Stimulated activated CD4-positive, alpha-beta T cell treated with anti-CD3 and anti-CD28 coated beads, Interleukin-1b, Interleukin-23, amount 100 ng/mL, for 24 hours (primary cell): Measurements from ENCODE around the gene FCHSD2.
"Not testable (repeated sequence)": the region's sequence is repeated elsewhere in the genome, so short reads cannot be mapped to it uniquely, and the experiment has no call there.

ENCODE experiments used
- DNase-seq, 4 experiments: peaks; one replicate each; pipeline ENCODE4 v3.0.0-alpha.2; 2020; ENCODE audit warnings: low read depth in 4 of 4, low spot score in 1 of 4

Gene FCHSD2

GRCh38 chr11:72807021-72807693, 335.0 kb downstream of the FCHSD2 start:
- no peak for DNase-seq

DNA sequence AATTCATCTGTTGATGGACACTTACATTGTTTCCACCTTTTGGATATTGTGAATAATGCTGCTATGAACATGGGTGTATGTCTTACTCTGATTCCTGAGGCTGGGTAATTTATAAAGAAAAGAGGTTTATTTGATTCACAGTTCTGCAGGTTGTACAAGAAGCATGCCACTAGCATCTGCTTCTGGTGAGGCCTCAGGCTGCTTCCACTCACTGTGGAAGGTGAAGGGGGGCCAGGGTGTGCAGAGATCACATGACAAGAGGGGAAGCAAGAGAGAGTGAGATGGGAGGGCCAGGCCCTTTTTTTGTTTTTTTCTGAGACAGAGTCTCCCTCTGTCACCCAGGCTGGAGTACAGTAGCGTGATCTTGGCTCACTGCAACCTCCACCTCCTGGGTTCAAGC, 335.7 kb downstream of the FCHSD2 start:
- not testable (repeated sequence) for DNase-seq

DNA sequence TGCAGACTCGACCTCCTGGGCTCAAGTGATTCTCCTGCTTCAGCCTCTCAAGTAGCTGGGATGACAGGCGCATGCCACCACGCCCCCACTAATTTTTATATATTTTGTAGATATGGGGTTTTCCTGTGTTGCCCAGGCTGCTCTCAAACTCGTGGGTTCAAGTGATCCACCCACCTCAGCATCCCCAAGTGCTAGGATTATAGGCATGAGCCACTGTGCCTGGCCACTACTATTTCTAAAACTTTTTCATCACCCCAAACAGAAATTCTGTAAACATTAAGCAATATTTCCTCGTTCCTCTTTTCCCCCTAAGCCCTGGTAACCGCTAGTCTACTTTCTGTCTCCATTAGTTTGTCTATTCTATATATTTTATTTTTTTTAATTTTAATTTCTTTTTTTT, 336.9 kb downstream of the FCHSD2 start:
- no peak for DNase-seq

DNA sequence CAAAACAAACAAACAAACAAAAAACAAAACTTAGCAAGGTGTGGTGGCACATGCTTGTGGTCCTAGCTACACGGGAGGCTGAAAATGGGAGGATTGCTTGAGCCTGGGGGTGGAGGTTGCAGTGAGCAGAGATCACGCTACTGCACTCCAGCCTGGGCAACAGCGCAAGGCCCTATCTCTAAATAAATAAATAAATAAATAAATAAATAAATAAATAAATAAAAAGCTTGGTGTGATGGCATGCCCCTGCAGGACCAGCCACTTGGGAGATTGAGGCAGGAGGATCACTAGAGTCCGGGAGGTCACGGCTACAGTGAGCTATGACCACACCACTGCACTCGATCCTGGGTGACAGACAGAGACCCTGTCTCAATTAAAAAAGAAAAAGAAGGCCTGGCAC, 339.3 kb downstream of the FCHSD2 start:
- no peak for DNase-seq

DNA sequence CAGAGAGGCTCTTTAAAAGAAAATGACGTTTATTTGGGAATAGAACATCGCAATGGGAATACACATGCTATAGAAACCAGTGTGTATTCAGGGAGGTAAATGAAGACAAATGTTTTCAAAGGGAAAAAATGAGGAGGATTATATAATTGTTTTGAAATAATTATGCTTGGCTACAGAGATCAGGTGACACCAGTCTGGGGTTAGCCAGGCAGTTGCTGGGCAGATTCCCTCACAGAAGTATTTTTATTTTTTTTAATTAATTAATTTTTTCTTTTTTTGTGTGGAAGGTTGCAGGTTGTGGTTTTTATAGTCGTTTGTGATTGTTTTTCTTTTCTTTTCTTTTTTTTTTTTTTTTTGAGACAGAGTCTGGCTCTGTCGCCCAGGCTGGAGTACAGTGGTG, 342.7 kb downstream of the FCHSD2 start:
- no peak for DNase-seq

DNA sequence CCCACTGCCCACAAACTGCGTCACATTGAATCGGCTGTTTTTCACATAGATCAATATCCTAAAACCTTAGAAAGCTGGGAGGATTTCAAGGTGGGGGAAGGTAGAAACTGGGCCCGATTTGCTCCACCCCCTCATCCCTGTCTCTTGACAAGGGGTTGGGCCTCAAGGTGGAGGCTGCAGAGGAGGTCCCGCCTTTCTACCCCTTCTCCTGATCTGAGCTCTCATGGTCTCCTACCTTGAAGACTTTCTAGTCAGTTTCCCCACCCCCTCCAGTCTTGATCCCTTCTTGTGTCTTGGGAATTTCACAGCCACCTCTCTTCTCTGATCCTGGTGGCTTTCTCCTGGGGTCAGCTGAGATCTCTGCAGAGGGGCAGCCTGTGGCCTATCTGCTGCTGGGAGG, 343.8 kb downstream of the FCHSD2 start:
- no peak for DNase-seq

DNA sequence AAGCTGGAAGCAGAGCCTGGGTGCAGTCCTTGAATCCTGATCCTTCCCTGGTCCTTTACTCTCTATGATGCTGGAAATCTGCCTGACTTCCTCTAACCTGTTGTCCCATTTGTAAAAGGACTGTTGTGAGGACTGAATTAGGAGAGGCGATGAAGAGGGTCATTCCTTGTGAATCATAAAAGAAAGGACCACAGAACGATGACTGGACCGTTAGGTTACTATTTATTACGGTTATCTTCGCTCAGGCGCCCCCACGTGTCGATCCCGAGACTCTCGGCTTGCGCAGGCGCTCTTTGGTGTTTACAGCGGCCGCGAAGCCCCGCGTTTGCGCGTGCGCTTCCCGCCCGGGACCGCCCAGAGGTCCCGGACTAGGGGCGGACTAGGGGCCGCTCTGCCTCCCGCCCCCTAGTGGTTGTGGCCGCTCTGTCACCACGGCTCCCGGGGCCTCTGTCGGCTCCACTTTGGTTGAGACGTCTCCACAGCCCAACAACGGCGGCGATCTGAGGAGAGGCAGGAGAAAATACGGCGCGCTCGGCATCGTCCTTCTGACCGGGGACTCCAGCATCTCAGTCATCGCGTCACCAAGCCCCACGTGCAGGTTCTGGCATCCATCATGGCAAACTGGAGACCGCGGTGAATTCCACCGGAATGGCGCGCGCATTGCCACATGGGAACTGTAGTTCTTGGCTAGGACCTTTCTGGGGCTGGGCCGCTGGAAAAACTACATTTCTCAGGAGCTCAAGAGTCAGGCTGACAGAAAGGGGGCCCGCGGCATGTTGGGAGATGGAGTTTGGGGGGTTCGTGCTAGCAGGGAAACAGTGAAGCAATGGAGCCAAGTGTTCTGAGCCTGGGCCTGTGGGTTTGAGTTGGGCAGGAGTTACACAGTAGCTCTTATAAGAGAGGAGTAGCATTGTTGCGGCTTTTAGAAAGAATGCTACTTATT, 348.4 kb downstream of the FCHSD2 start, which contains the start of gene STARD10:
Gene STARD10, minus strand, starts transcription at position 623 of the 943 bp plus-strand sequence. CDS start 12,866 bp downstream, outside the sequence.
- peak; percentile 87 to 94 (median 90) for DNase-seq

GRCh38 chr11:72793076-72793424, 349.1 kb downstream of the FCHSD2 start:
- DNase-seq: no peak

DNA sequence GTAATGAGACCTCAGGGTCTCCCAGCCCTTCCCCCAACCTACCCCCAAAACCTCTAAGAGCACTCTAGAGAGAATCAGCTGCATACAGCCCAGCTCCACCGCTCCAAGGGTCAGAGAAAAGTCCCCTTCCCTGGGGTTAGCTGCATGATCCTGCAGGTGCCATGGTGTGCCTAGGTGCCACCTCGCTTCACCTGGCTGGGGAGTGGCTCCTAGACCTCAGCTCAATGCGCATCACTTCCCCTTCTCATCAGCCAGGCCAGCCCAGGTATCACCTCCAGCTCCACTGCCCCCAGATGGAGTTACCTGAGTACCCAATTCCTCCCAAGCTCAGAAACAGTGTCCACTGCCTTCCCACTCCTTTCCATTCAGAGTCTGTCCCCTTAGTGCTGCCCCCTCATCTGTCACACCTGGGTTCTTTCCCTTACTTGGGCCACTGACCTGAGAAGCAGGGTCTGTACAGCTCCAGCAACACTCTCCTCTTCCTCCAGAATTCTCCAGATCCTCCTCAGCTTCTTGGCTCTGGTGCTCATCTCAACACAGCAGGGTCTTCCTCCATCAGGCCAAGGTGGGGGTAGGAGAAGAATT, 349.6 kb downstream of the FCHSD2 start:
- no peak for DNase-seq

DNA sequence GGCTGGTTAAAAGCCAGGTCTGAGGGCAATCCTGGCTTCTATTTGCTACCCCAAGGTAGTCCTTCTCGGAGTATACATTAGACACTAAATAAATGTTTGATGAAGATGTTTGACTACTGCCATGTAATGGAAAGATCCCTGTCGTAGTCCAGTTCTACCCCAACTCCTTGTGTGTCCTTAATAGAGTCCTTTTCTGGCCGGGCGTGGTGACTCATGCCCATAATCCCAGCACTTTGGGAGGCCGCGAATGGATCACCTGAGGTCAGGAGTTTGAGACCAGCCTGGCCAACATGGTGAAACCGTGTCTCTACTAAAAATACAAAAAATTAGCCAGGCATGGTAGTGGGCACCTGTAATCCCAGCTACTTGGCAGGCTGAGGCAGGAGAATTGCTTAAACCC, 350.9 kb downstream of the FCHSD2 start:
- not testable (repeated sequence) for DNase-seq

DNA sequence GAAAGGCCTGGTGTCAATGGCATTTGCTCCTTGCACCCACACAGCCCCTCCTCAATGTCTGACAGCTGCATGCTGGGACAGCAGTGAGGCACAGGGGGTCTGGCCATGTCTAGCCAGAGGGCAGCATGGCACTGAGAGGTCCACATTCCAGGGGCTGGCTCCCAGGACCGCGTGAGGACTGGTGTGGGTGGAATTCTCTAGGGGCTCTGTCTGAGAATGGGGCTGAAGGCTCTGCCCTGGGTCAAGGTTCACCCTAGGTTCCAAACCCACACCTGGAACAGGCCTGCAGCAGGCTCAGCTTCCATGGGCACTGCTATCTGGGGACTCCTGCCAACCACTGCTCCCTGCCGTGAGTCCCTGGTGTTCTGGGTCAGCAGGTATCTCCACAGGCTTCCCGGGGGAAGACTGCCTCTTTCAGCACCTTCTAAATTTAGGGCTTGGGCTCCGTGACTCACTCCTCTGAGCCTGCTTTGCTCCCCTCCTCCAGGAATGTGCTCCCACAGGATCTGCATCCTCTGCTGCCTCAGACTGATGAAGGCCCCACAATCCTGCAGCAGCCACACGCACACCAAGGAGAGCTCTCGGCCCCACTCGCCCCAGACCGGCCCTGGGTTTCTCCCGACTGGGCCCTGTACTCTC, 352.5 kb downstream of the FCHSD2 start:
- DNase-seq: no peak

GRCh38 chr11:72788241-72788640, 353.9 kb downstream of the FCHSD2 start:
- DNase-seq: no peak

DNA sequence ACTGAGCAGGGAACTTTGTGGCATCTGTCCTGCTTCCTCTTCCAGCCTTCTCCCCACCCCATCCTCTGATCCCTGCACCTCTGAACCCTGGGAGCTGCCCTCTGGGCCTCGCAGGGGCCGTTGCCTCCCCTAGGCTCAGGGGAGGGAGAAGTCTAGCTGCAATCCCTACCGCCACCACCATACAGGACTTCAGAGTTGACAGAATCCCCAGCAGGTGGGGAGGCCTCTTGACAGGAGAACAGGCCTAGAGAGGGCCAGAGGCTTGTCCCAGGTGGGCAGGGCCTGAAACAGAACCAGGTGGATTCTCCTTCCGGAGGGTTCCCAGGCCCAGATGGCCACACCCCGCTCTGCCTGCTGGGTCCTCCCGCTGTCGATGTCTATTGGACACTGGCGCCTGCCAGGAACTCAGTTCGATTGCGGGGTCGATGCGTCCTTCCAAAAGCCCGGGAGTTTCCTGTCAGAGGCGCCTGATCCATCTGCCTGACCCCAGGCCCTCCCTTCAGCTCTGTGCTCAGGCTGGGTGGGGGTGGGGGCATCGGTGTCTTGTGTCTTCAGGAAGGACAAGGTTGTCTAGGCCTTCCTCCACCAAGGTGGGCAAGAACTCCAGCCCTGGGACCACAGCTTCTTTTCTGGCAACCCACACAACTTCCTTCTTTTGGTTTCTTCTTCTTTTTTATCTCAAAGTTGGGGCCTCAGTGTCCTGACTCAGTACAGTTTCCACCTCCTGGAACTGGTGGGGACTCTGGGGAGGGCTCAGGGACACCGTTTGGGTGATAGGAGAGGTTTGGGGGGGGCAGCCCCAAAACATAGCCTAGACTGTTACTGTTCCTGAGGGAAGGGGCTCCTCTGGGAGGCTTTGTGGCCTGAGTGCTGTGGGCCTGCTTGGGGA, 354.7 kb downstream of the FCHSD2 start:
- DNase-seq: no peak
